ENCODE results near the gene ARHGEF7. TPM values are rescaled to one million over a fixed set of nuclear protein-coding genes. Genes with fewer than 3 reads are reported as not detected.

ARHGEF7 gene
- total and polyA plus RNA-seq, 2 experiments from 2014 or later, result 23.6 to 58.9 TPM

DNA sequence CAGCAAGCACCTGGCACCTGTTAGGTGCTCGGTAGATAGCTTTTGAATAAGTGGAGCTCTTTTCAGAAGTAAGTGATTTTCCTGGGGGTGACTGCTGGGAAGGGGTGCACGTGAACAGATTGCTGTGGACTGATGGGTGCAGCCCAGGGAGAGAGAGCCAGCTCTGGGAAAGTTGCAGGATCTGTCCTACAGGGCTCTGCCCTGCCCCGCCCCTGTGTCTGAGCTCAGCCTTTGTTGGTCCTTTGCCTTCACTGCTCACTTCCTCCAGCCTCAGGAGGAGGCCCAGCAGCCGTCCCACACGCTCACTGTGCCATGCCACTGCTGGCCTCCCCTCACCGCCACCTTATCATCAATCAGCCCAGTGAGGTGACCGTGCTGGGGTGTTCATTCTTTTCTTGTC lies 171.6 kb downstream of the ARHGEF7 start:
- no peak for TF ChIP-seq POLR2AphosphoS5 (IDR thresholded peaks at IDR 0.05; ENCODE audit: low read depth)
- TF ChIP-seq, protein P1, sequence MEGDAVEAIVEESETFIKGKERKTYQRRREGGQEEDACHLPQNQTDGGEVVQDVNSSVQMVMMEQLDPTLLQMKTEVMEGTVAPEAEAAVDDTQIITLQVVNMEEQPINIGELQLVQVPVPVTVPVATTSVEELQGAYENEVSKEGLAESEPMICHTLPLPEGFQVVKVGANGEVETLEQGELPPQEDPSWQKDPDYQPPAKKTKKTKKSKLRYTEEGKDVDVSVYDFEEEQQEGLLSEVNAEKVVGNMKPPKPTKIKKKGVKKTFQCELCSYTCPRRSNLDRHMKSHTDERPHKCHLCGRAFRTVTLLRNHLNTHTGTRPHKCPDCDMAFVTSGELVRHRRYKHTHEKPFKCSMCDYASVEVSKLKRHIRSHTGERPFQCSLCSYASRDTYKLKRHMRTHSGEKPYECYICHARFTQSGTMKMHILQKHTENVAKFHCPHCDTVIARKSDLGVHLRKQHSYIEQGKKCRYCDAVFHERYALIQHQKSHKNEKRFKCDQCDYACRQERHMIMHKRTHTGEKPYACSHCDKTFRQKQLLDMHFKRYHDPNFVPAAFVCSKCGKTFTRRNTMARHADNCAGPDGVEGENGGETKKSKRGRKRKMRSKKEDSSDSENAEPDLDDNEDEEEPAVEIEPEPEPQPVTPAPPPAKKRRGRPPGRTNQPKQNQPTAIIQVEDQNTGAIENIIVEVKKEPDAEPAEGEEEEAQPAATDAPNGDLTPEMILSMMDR (conservative IDR thresholded peaks at IDR 0.05; ENCODE audit: low read depth in 2 of 2), result no peak
- TF ChIP-seq STAT1 (IDR thresholded peaks at IDR 0.05; ENCODE audit: unreplicated experiment), result no peak
- TF ChIP-seq, protein P2, sequence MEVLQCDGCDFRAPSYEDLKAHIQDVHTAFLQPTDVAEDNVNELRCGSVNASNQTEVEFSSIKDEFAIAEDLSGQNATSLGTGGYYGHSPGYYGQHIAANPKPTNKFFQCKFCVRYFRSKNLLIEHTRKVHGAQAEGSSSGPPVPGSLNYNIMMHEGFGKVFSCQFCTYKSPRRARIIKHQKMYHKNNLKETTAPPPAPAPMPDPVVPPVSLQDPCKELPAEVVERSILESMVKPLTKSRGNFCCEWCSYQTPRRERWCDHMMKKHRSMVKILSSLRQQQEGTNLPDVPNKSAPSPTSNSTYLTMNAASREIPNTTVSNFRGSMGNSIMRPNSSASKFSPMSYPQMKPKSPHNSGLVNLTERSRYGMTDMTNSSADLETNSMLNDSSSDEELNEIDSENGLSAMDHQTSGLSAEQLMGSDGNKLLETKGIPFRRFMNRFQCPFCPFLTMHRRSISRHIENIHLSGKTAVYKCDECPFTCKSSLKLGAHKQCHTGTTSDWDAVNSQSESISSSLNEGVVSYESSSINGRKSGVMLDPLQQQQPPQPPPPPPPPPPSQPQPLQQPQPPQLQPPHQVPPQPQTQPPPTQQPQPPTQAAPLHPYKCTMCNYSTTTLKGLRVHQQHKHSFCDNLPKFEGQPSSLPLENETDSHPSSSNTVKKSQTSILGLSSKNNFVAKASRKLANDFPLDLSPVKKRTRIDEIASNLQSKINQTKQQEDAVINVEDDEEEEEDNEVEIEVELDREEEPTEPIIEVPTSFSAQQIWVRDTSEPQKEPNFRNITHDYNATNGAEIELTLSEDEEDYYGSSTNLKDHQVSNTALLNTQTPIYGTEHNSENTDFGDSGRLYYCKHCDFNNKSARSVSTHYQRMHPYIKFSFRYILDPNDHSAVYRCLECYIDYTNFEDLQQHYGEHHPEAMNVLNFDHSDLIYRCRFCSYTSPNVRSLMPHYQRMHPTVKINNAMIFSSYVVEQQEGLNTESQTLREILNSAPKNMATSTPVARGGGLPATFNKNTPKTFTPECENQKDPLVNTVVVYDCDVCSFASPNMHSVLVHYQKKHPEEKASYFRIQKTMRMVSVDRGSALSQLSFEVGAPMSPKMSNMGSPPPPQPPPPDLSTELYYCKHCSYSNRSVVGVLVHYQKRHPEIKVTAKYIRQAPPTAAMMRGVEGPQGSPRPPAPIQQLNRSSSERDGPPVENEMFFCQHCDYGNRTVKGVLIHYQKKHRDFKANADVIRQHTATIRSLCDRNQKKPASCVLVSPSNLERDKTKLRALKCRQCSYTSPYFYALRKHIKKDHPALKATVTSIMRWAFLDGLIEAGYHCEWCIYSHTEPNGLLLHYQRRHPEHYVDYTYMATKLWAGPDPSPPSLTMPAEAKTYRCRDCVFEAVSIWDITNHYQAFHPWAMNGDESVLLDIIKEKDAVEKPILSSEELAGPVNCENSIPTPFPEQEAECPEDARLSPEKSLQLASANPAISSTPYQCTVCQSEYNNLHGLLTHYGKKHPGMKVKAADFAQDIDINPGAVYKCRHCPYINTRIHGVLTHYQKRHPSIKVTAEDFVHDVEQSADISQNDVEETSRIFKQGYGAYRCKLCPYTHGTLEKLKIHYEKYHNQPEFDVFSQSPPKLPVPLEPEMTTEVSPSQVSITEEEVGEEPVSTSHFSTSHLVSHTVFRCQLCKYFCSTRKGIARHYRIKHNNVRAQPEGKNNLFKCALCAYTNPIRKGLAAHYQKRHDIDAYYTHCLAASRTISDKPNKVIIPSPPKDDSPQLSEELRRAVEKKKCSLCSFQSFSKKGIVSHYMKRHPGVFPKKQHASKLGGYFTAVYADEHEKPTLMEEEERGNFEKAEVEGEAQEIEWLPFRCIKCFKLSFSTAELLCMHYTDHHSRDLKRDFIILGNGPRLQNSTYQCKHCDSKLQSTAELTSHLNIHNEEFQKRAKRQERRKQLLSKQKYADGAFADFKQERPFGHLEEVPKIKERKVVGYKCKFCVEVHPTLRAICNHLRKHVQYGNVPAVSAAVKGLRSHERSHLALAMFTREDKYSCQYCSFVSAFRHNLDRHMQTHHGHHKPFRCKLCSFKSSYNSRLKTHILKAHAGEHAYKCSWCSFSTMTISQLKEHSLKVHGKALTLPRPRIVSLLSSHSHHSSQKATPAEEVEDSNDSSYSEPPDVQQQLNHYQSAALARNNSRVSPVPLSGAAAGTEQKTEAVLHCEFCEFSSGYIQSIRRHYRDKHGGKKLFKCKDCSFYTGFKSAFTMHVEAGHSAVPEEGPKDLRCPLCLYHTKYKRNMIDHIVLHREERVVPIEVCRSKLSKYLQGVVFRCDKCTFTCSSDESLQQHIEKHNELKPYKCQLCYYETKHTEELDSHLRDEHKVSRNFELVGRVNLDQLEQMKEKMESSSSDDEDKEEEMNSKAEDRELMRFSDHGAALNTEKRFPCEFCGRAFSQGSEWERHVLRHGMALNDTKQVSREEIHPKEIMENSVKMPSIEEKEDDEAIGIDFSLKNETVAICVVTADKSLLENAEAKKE (CRISPR knock-in tag; IDR thresholded peaks at IDR 0.05), result no peak
- no peak for TF ChIP-seq ZNF331 (CRISPR knock-in tag; IDR thresholded peaks at IDR 0.05; ENCODE audit: low read depth)
- TF ChIP-seq EZH2 (IDR thresholded peaks at IDR 0.05; ENCODE audit: low read depth, unreplicated experiment), result no peak
- no peak for TF ChIP-seq ZNF114 (CRISPR knock-in tag; IDR thresholded peaks at IDR 0.05)
- no peak for TF ChIP-seq NANOG (IDR thresholded peaks at IDR 0.05; ENCODE audit: borderline replicate concordance)
- no peak for TF ChIP-seq EZH2phosphoT487 (IDR thresholded peaks at IDR 0.05; ENCODE audit: unreplicated experiment)
- TF ChIP-seq, protein P3, sequence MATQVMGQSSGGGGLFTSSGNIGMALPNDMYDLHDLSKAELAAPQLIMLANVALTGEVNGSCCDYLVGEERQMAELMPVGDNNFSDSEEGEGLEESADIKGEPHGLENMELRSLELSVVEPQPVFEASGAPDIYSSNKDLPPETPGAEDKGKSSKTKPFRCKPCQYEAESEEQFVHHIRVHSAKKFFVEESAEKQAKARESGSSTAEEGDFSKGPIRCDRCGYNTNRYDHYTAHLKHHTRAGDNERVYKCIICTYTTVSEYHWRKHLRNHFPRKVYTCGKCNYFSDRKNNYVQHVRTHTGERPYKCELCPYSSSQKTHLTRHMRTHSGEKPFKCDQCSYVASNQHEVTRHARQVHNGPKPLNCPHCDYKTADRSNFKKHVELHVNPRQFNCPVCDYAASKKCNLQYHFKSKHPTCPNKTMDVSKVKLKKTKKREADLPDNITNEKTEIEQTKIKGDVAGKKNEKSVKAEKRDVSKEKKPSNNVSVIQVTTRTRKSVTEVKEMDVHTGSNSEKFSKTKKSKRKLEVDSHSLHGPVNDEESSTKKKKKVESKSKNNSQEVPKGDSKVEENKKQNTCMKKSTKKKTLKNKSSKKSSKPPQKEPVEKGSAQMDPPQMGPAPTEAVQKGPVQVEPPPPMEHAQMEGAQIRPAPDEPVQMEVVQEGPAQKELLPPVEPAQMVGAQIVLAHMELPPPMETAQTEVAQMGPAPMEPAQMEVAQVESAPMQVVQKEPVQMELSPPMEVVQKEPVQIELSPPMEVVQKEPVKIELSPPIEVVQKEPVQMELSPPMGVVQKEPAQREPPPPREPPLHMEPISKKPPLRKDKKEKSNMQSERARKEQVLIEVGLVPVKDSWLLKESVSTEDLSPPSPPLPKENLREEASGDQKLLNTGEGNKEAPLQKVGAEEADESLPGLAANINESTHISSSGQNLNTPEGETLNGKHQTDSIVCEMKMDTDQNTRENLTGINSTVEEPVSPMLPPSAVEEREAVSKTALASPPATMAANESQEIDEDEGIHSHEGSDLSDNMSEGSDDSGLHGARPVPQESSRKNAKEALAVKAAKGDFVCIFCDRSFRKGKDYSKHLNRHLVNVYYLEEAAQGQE (IDR thresholded peaks at IDR 0.05; ENCODE audit: unreplicated experiment), result no peak
- no peak for TF ChIP-seq JUNB (IDR thresholded peaks at IDR 0.05; ENCODE audit: unreplicated experiment)
- TF ChIP-seq, protein P4, sequence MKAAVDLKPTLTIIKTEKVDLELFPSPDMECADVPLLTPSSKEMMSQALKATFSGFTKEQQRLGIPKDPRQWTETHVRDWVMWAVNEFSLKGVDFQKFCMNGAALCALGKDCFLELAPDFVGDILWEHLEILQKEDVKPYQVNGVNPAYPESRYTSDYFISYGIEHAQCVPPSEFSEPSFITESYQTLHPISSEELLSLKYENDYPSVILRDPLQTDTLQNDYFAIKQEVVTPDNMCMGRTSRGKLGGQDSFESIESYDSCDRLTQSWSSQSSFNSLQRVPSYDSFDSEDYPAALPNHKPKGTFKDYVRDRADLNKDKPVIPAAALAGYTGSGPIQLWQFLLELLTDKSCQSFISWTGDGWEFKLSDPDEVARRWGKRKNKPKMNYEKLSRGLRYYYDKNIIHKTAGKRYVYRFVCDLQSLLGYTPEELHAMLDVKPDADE (IDR thresholded peaks at IDR 0.05), result no peak
- no peak for TF ChIP-seq CREB1 (CRISPR knock-in tag; IDR thresholded peaks at IDR 0.05; ENCODE audit: low read depth)
- H4K20me1 ChIP-seq (replicated peaks; ENCODE audit: insufficient read depth), result no peaks in the 10 kb centered on the region; the same call in 1 of the 2 replicates
- H3F3A ChIP-seq (replicated peaks; ENCODE audit: low read depth), result no peaks in the 10 kb centered on the region
- H3K4me3 Mint-ChIP-seq, result no peak overlapping the region
- no peak for DNase-seq (ENCODE audit: low spot score)
- no peak overlapping the region for H3K27ac Mint-ChIP-seq
- no peaks in the 10 kb centered on the region for H3K4me1 ChIP-seq (ENCODE audit: insufficient read depth)
- no peaks in the 10 kb centered on the region; the same call in 2 of the 3 replicates for H3K9me3 Mint-ChIP-seq
- H3K9me2 ChIP-seq (ENCODE audit: insufficient read depth), result no peaks in the 10 kb centered on the region
- no peaks in the 10 kb centered on the region for H3K79me2 ChIP-seq (replicated peaks; ENCODE audit: insufficient read depth)
- no peak for ATAC-seq
- no peak overlapping the region for H3K4me3 ChIP-seq
- H3K4me1 Mint-ChIP-seq, result no peaks in the 10 kb centered on the region
- peaks cover 9% of the 10 kb centered on the region; the same call in 1 of the 2 replicates for H3K36me3 ChIP-seq (ENCODE audit: insufficient read depth)
- H3K36me3 Mint-ChIP-seq (ENCODE audit: low read depth), result peaks cover 49% of the 10 kb centered on the region
- H3K27me3 Mint-ChIP-seq (ENCODE audit: insufficient read depth, low read depth, poor library complexity), result peaks cover 4% of the 10 kb centered on the region
- H3K27ac ChIP-seq (ENCODE audit: low read depth), result no peak overlapping the region
- no peaks in the 10 kb centered on the region for H3K27me3 ChIP-seq (ENCODE audit: insufficient read depth)
- no peak overlapping the region for H2AFZ ChIP-seq
- no peak overlapping the region for H3K4me2 ChIP-seq

Measured in GM23338 (cell line).